Panc1 (cell line): ENCODE results near the gene DPP4. TPM values are rescaled to one million over a fixed set of nuclear protein-coding genes. Genes with fewer than 3 reads are reported as not detected.

Experiments
- ATAC-seq: fragments of 200-7000 bp; cut with Tn5 transposase; 2 replicates; pipeline ENCODE4 v1.9.1; 2020; ENCODE audit warnings: mild to moderate bottlenecking, moderate library complexity
- BruUV-seq: library from RNA; stranded (reverse); fragments of 400-500 nt; replicated peaks from 2 replicates; lab custom pipeline; 2021; lab: Mats Ljungman, UMichigan
- CTCF ChIA-PET: fragments of 300-600 bp; sonication (Branson Sonifier 250); formaldehyde crosslinking; loops from one replicate; lab custom pipeline; 2022; ENCODE audit warnings: antibody characterized with exemption; lab: Charles Lee
- POLR2A ChIA-PET: fragments of 300-600 bp; sonication (Branson Sonifier 250); formaldehyde crosslinking; loops from one replicate; lab custom pipeline; 2022; ENCODE audit warnings: antibody characterized with exemption; lab: Charles Lee
- DNase-seq: peaks from one replicate; pipeline ENCODE4 v3.0.0-alpha.2; 2010; ENCODE audit warnings: low read depth, low spot score
- H3K27ac ChIP-seq: 2 replicates; pipeline ENCODE4 v1.5.1; 2011; ENCODE audit warnings: mild to moderate bottlenecking, low read length, inconsistent platforms
- H3K27me3 ChIP-seq: fragments of 200-500 bp; sonication (Bioruptor generic); 2 replicates; pipeline ENCODE4 v1.6.0; 2014; ENCODE audit warnings: low read length, inconsistent platforms; ENCODE audit not compliant: control insufficient read depth, insufficient read depth
- H3K36me3 ChIP-seq: fragments of 200-500 bp; sonication (Bioruptor generic); 2 replicates; pipeline ENCODE4 v1.5.1; 2014; ENCODE audit warnings: inconsistent platforms, mild to moderate bottlenecking, low read length, moderate library complexity; ENCODE audit not compliant: control insufficient read depth, insufficient read depth
- H3K4me1 ChIP-seq: 2 replicates; pipeline ENCODE4 v1.5.1; 2011; ENCODE audit warnings: inconsistent platforms, mild to moderate bottlenecking, low read length, moderate library complexity; ENCODE audit not compliant: control insufficient read depth, insufficient read depth
- H3K4me3 ChIP-seq, 2 experiments: 2 replicates each; pipeline ENCODE4 v1.5.1; 2011 to 2012; ENCODE audit warnings: low read depth in 2 of 2, low read length in 2 of 2, mild to moderate bottlenecking in 2 of 2, inconsistent platforms in 1 of 2, moderate library complexity in 1 of 2
- H3K9me3 ChIP-seq: fragments of 200-500 bp; sonication (Bioruptor generic); 2 replicates; pipeline ENCODE4 v1.5.1; 2014; ENCODE audit warnings: low read depth, mild to moderate bottlenecking, inconsistent platforms, low read length, moderate library complexity; ENCODE audit not compliant: control insufficient read depth, insufficient read depth
- CTCF ChIP-seq: fragments of 450-650 bp; IDR thresholded peaks from 2 replicates; pipeline ENCODE4 v1.5.1; 2017; ENCODE audit warnings: mild to moderate bottlenecking
- POLR2AphosphoS5 ChIP-seq: IDR thresholded peaks from 2 replicates; pipeline ENCODE4 v1.6.1; 2012; ENCODE audit warnings: mild to moderate bottlenecking, low read depth, low read length, moderate library complexity
- REST ChIP-seq, 2 experiments: IDR thresholded peaks; 2 replicates each; pipeline ENCODE4 v1.6.1; 2011 to 2012; ENCODE audit warnings: low read depth in 2 of 2, control low read depth in 1 of 2, low read length in 1 of 2, mild to moderate bottlenecking in 1 of 2, moderate library complexity in 1 of 2; ENCODE audit not compliant: insufficient read depth in 1 of 2
- SIN3A ChIP-seq: IDR thresholded peaks from 2 replicates; pipeline ENCODE4 v1.6.1; 2012; ENCODE audit warnings: low read depth, mild to moderate bottlenecking, low read length, moderate library complexity, borderline replicate concordance; ENCODE audit not compliant: insufficient read depth
- TCF7L2 ChIP-seq: IDR thresholded peaks from 2 replicates; pipeline ENCODE4 v1.6.1; 2011; ENCODE audit warnings: mild to moderate bottlenecking, low read depth, low read length, inconsistent platforms
- in situ Hi-C: cut with HindIII; loops from 2 replicates; pipeline ENCODE4 v1.10.0; 2016; ENCODE audit warnings: low sequenced_read_pairs, low pct_unique_long_range_greater_than_20kb
- intact Hi-C: fragments of 100-400 bp; cut with micrococcal nuclease; formaldehyde crosslinking; loops from one replicate; pipeline ENCODE4 v1.10.0; 2022; ENCODE audit not compliant: unreplicated experiment
- total RNA-seq: library from RNA; stranded (reverse); gene quantifications from one replicate; pipeline ENCODE4 v1.2.1, GENCODE V29; 2021; ENCODE audit not compliant: unreplicated experiment

DPP4 gene
- total RNA-seq, 1 experiment from 2014 or later: 0.23 TPM

GRCh38 chr2:162116352-162116751, 42.3 kb upstream of the DPP4 start:
- no TSS peak for BruUV-seq

GRCh38 chr2:162115076-162115475, 41.1 kb upstream of the DPP4 start:
- BruUV-seq: no TSS peak
- intact Hi-C loops: no loop called here
- no peaks in the 10 kb centered on the region for H3K36me3 ChIP-seq
- POLR2A ChIA-PET: no interaction called here
- DNase-seq: no peak
- TF ChIP-seq REST (IDR thresholded peaks at IDR 0.05; ENCODE audit: insufficient read depth in 1 of 2, low read depth in 2 of 2, low read length in 1 of 2): no peak
- TF ChIP-seq SIN3A: no peak
- no peak for TF ChIP-seq CTCF
- TF ChIP-seq TCF7L2: no peak
- TF ChIP-seq POLR2AphosphoS5: no peak
- CTCF ChIA-PET: no interaction called here
- no peak for ATAC-seq
- H3K27ac ChIP-seq: no peak overlapping the region
- no peaks in the 10 kb centered on the region for H3K9me3 ChIP-seq
- no peaks in the 10 kb centered on the region for H3K4me1 ChIP-seq
- H3K27me3 ChIP-seq: no peaks in the 10 kb centered on the region
- H3K4me3 ChIP-seq: no peak overlapping the region
- in situ Hi-C loops: no loop called here

More at GRCh38 chr2:162116352-162116751, 42.3 kb upstream of the DPP4 start:
- no peaks in the 10 kb centered on the region for H3K36me3 ChIP-seq
- H3K27ac ChIP-seq: no peak overlapping the region
- ChIA-PET POLR2A (no interaction called here), CTCF (no interaction called here)
- intact Hi-C loops (no loop called here), in situ Hi-C loops (no loop called here)
- H3K27me3 ChIP-seq: no peaks in the 10 kb centered on the region
- no peak for TF ChIP-seq TCF7L2
- no peak for TF ChIP-seq POLR2AphosphoS5
- TF ChIP-seq SIN3A: no peak
- TF ChIP-seq CTCF: no peak
- TF ChIP-seq REST (IDR thresholded peaks at IDR 0.05; ENCODE audit: insufficient read depth in 1 of 2, low read depth in 2 of 2, low read length in 1 of 2): no peak
- no peaks in the 10 kb centered on the region for H3K4me1 ChIP-seq
- no peaks in the 10 kb centered on the region for H3K9me3 ChIP-seq
- H3K4me3 ChIP-seq: no peak overlapping the region
- DNase-seq (no peak), ATAC-seq (no peak)
